ENCODE measurements around the gene ABHD17B.

DNA sequence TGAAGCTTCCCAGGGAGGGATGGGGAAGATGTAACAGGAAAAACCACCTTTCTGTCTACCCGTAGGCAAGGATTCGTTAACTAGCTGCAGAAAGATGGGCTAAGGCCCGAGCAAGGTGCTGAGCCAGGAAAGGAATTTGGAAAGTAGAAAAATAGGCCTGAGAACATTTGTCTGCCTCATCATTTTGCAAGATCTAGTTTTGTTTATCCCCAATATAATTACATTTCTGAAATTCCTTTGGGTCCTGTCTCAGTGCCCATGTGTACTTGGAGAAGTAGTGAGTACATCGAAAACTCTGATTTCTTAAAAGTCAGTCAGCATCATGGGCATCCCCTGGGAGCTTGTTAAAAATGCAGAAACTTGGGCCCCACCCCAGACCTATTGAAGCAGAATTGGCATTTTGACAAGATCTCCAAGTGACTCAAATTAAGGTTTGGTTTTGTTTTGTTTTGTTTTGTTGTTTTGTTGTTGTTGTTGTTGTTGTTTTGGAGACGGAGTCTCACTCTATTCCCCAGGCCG lies 90.5 kb downstream of the ABHD17B start:
- TF ChIP-seq, protein P1, sequence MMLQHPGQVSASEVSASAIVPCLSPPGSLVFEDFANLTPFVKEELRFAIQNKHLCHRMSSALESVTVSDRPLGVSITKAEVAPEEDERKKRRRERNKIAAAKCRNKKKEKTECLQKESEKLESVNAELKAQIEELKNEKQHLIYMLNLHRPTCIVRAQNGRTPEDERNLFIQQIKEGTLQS (IDR thresholded peaks at IDR 0.05), result no peak
- TF ChIP-seq, protein P2, sequence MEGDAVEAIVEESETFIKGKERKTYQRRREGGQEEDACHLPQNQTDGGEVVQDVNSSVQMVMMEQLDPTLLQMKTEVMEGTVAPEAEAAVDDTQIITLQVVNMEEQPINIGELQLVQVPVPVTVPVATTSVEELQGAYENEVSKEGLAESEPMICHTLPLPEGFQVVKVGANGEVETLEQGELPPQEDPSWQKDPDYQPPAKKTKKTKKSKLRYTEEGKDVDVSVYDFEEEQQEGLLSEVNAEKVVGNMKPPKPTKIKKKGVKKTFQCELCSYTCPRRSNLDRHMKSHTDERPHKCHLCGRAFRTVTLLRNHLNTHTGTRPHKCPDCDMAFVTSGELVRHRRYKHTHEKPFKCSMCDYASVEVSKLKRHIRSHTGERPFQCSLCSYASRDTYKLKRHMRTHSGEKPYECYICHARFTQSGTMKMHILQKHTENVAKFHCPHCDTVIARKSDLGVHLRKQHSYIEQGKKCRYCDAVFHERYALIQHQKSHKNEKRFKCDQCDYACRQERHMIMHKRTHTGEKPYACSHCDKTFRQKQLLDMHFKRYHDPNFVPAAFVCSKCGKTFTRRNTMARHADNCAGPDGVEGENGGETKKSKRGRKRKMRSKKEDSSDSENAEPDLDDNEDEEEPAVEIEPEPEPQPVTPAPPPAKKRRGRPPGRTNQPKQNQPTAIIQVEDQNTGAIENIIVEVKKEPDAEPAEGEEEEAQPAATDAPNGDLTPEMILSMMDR (IDR thresholded peaks at IDR 0.05; ENCODE audit: low read depth, low read length, missing input control), result no peak
- TF ChIP-seq, protein P3, sequence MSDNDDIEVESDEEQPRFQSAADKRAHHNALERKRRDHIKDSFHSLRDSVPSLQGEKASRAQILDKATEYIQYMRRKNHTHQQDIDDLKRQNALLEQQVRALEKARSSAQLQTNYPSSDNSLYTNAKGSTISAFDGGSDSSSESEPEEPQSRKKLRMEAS (IDR thresholded peaks at IDR 0.05), result no peak
- no peak for TF ChIP-seq RAD21 (IDR thresholded peaks at IDR 0.05)
- no peak for TF ChIP-seq SP1 (IDR thresholded peaks at IDR 0.05)
- TF ChIP-seq, protein P4, sequence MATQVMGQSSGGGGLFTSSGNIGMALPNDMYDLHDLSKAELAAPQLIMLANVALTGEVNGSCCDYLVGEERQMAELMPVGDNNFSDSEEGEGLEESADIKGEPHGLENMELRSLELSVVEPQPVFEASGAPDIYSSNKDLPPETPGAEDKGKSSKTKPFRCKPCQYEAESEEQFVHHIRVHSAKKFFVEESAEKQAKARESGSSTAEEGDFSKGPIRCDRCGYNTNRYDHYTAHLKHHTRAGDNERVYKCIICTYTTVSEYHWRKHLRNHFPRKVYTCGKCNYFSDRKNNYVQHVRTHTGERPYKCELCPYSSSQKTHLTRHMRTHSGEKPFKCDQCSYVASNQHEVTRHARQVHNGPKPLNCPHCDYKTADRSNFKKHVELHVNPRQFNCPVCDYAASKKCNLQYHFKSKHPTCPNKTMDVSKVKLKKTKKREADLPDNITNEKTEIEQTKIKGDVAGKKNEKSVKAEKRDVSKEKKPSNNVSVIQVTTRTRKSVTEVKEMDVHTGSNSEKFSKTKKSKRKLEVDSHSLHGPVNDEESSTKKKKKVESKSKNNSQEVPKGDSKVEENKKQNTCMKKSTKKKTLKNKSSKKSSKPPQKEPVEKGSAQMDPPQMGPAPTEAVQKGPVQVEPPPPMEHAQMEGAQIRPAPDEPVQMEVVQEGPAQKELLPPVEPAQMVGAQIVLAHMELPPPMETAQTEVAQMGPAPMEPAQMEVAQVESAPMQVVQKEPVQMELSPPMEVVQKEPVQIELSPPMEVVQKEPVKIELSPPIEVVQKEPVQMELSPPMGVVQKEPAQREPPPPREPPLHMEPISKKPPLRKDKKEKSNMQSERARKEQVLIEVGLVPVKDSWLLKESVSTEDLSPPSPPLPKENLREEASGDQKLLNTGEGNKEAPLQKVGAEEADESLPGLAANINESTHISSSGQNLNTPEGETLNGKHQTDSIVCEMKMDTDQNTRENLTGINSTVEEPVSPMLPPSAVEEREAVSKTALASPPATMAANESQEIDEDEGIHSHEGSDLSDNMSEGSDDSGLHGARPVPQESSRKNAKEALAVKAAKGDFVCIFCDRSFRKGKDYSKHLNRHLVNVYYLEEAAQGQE (IDR thresholded peaks at IDR 0.05), result no peak
